GM21423 (cell line): ENCODE results near the gene TRIB2.

ENCODE experiments used
- ATAC-seq: cut with Tn5 transposase; IDR thresholded peaks from one replicate; pipeline ENCODE4 v1.9.1; 2021; ENCODE audit warnings: mild to moderate bottlenecking, moderate library complexity; ENCODE audit not compliant: unreplicated experiment

The TRIB2 gene

DNA sequence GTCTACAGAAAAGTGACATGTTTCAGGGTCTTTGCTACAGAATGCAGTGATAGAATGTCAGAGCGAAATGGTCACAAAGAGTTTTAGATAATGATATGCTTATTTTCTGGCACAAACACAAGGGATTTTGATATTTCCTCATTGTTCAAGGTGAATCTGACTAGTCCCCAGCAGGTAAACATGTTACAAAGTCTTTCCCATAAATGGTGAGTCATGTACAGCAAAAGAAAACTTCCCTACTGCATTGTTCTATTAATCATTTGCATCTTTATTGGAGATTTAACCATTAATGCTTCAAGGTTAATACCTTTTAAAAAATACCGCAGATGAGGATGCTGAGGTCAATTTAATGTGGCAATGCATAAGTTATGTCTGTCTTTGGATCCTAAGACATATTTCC lies 19.1 kb upstream of the TRIB2 start:
- ATAC-seq: no peak

DNA sequence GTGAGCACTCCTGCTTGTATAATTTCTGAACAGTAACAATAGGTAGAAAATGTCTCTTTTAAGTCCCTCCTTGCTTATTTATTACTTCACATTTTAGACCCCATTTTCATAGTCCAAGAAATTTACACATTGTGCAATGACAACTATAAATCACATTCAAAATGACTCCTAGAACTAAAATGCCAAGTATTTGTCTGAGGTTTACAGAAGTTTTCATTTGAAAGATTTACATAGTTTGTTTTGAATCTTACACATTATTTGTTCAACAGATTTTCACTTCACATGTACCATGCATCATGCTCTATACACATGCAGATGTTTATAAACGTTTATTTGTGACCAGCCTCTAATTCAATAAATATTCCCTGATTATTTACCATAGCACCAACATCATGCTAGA lies 15.7 kb upstream of the TRIB2 start:
- no peak for ATAC-seq

DNA sequence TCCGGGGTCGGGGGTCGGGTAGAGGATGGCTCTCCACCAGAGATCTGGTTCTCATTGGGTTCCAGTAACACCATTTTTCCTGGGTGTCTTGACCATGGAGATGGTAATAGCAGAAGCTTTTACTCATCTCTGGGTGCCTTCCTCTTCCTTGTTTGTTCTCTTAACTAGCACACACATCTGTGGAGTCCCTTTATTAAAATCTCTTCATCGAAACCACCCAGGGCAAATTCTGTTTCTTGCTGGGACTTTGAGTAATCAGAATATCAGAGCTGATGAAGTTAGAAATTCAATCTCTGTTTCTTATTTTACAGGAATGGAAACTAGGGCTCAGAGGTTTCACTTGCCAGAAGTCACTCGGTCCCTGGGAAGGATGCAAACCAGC lies 15.0 kb upstream of the TRIB2 start:
- no peak for ATAC-seq

DNA sequence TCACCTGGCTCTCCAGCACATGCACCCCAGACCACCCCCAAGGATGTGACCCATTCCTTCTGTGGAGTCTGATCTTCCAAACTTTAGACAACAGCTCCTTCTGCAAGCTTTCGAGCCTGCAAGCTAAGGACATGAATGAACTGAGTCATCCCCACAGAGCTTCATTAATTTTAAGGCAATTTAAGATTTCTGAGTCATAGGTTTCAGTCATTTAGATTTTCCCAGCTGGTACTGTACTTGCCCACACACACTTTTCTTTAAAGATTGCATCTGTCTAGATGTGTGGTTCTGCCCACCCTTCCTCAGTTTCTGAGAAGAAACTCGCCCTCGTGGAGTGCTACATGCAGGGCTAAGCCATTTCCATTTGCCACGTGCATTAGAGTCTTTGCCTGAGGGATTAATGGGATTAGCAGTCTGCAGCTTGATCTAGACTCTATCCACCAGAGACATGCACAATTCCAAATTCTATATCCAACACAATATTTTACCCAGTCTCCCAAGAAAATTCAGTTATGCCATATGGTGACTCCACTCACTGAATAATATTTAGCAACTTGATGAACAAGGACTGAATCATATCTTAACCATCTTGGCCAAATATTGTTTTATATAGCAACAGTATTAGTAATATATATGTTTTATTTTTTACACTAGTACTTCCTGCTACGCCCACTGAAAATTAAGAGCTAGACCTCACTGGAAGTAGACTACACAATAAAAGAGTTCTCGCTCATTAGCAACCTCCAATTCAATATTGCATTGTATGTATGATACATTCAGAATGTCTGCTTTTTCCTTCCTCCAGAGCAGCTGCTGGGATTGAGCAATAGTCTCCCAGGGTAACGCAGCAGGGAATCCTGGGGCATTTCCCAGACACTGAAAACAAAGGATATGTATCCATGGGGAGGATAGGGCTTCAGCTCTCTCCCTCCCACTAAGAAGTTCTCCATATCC lies 14.3 kb upstream of the TRIB2 start:
- ATAC-seq: no peak

DNA sequence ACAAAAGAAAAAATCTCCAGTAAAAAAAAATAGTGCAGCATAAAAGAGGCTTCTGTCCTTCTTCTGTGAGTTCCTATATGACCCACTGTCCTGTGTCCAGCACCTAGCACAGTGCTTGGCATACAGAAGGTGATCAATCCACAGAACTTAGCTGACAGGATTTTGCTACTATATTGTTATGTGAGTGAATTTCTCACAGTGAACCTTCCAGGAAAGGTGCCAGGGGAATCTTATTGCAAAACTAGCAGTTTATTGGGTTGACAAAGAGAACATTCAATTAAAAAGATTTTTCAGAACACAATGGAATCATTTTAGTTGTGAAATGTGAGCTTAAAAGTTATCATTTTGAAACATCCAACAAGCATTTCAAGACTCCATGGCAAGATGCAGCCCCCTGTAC lies 12.4 kb upstream of the TRIB2 start:
- no peak for ATAC-seq

DNA sequence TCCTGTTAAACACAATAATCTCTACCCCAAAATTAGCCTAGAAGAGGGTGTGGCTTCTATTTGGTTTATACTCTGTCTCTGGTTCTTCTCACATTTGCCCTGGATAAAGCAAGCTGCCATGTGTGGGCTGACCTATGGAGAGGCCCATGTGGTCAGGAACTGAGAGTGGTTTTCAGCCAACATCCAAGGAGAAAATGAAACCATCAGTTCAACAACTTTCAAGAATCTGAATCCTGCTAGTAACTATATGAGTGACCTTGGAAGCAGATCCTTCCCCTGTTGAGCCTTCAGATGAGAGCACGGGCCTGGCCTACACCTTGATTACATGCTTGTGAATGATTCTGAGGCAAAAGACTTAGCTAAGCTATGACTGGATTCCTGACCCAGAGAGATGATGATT lies 11.5 kb upstream of the TRIB2 start:
- ATAC-seq: no peak

DNA sequence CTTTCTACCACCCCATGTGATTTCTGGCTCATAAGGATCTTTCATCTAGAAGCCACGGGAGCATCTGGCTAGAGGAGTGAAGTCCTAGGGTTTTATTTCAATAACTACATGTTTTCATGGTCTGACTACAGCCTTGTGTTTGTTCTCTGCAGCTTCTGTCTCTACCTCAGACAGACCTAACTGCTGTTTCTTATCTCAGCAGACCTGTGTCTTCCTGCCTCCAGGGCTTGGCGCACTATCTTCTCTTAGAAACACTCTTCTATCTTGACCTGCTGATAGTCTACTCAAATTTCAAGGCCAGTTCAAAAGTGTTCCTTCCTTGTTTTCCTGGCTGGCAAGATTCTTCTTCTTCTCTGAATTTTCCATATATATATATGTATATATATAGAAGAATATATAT lies 11.0 kb upstream of the TRIB2 start:
- ATAC-seq: no peak

DNA sequence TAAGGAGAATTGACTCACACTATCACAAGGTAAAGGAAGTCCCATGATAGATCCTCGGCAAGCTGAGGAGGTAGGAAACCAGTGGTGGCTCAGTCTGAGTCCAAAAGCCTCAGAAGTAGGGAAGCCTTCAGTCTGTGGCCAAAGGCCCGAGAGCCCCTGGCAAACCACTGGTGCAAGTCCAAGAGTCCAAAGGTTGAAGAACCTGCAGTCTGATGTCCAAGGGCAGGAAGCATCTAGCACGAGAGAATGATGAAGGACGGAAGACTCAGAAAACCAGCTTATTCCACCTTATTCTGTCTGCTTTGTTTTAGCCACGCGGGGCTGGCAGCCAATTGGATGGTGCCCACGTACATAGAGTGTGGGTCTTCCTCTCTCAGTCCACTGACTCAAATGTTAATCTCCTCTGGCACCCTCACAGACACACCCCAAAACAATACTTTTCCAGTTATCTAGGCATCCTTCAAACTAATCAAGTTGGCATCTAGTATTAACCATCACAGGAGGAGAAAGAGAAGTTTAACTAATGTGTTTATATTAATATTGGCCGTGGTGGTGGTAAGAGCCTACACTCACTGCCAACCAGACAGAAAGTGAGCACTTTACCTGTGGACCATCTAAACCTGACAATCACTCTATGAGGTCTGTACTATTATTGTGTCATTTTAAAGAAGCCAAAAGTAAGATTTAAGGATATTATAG lies 8.1 kb upstream of the TRIB2 start:
- no peak for ATAC-seq

DNA sequence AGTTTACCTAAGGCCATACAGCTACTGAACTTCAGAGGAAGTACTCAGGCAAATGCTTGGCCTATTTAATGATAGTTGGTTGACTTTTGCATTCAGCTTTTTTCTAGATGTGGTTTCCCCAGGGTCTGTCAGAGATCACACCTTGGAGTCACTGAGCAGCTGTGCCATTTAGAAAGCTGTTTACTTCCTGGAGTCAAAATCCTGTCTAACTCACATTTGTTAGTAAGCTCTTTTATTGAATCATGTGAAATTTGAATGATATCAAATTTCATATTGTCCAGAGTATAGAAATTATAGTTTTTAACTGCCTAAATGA lies 7.6 kb upstream of the TRIB2 start:
- no peak for ATAC-seq

DNA sequence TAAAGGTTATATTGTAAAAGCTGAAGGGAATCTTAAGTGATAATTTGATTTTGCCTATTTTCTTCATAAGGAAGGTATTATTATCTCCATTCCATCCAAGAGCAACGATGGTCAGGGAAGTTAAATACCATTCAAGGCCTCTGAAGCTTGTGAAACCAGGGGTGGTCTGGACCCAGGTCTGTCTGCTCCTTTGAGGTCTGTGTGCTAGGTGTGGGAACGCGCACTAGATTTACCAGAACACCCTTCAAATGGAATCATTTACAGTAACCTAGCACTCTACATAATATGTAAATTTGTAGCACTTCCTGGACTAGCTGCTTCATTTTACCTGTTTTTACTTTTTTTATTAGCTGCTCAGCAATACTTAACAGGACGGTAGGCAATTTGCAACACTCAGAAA lies 6.4 kb upstream of the TRIB2 start:
- no peak for ATAC-seq

DNA sequence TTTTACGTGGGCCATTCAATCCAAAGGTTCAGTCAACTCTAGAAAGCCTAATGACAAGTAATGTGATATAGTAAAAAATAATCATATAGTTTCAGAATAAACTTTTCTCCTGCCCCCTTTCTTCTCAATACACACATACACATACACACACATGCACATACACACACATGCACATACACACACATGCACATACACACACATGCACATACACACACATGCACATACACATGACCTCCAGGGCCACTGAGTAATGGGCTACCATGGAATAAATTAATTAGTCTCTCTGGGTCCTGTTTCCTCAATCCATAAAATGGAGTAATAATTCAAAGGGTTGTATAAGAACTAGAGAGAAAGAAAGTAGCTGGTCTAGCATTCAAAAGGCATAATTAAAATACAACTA lies 5.4 kb upstream of the TRIB2 start:
- ATAC-seq: no peak

DNA sequence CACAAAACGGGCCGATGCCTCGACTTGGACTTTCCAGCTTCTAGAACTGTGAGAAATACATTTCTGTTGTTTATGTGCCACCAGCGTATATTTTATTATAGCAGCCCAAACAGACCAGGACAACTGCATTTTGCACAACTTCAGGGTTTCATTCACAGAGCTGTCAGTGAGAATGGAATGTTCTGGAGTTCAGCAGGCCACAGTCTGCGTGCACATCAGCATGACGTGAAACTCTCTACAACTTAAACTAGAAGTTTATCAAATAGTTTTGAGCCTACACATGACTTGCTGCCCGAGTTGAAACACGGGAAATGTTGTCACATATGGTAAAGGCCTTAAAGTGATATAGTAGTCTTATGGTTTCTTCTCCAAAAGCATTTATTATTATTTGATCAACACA lies 3.9 kb upstream of the TRIB2 start:
- no peak for ATAC-seq

DNA sequence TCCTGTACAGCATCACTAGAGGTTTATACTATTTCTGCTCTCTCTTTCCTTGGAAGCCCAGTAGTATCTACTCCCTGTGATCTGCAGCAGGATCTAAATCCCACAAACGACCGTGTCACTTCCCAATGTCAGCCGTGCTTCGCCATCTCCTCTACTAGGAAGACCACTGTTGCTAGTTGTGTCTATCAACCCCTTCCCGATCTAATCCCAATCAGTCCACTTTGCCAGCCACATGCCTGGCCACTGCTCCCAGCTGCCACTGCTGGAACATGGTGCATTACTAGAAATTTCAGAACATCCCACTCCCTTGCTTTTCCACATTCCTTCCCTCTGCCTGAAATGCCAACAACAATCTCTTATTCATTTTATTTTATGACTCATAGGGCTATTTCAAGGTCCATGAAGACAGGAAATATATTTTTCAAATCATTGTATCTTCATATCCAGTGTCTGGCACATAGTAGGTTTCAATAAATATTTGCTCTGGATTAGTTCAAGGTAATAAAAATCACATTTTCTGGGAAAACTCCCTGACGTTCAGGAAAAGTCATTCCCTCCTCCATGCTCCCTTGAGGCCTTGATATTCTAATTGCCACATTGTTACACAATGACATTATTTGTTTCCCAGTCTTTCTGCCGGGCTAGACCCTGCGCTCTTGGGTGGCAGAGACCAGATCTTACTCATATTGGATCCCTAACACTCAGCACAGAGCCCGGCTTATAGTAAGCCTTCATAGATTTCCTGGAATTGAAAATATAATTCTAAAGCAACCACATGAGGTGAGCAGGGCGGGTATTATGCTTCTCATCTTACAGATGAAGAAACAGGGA lies 2.1 kb upstream of the TRIB2 start:
- ATAC-seq: no peak

DNA sequence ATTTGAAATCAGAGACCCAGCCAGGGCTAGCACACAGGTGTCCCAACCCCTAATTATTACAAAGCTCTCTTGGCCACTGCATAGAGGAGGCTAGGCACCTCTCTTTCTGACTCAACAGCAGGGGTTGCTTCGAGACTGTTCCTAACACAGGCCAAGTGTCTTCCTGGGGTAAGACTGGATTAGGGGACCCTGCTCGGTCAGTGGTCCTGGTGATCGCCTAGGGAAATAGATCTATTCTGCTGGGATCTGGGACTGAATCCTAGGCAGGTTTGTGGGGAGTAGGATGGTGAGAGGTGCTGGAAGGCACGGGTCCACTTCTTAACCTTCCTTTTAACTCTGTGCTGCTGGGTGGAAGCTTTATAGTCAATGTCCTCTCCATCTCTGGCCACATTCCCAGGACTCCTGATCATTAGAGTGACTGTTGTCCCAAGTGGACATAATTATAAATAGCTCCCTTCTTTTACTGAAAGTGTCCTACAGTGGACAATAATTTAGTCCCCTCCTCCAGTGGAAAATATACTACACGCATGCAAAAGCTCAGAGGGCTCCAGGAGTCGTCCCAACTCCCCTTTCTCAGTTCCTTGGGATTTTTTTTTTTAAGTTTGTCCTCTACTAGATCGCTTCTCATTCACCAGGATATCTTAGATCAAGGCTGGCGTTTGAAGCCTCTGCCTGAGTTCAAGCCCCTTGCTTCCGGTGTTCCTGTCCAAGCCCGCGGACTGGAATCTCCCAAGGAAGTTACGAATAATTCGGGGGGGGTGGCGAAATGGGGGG lies 1.3 kb upstream of the TRIB2 start:
- ATAC-seq: no peak

DNA sequence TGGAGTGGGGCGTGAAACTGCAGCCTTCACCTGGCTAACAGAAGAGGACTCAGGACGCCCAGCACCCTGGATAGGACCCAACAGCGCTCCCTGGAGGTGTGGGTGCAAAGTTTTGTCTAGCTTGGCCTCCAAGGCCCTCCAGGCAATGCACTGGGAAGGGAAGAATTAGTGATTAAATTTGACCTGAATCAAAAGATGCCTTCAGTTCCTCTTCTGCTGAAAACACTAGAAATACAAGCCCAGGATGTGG lies 779 bp upstream of the TRIB2 start:
- ATAC-seq: no peak

DNA sequence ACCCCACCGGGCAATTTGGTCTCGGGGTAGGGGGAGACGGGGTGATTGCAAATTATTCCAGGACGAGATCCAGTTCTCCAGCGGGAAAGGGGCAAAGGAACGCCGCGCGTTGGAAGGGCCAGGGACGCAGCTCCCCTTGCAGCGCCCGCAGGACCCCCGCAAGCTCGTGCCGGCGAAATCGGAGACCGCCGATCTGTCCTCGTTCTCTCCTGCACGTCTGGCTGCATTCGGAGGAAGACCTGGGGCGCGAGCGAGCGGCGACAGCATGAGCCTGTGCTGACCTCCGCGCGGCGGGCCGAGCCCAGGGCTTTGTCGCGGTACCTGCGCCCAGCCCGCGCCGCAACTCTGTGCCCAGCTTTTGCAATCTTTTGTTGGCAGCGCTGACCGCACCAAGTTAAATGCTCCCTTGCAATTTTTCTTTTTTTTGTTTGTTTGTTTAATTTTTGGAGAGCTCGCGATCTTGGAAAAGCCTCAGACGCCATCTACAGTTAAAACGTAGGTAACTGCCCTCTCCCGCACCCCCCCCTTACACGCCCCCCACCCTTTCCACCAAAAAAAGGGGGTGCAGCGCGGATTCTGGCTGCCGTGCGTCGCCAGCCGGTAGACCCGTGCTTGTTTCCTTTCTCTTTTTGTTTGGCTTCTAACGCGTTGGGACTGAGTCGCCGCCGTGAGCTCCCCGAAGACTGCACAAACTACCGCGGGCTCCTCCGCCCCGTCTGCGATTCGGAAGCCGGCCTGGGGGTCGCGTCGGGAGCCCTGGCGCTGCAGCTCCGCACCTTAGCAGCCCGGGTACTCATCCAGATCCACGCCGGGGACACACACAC lies 667 bp downstream of the TRIB2 start:
- no peak for ATAC-seq

DNA sequence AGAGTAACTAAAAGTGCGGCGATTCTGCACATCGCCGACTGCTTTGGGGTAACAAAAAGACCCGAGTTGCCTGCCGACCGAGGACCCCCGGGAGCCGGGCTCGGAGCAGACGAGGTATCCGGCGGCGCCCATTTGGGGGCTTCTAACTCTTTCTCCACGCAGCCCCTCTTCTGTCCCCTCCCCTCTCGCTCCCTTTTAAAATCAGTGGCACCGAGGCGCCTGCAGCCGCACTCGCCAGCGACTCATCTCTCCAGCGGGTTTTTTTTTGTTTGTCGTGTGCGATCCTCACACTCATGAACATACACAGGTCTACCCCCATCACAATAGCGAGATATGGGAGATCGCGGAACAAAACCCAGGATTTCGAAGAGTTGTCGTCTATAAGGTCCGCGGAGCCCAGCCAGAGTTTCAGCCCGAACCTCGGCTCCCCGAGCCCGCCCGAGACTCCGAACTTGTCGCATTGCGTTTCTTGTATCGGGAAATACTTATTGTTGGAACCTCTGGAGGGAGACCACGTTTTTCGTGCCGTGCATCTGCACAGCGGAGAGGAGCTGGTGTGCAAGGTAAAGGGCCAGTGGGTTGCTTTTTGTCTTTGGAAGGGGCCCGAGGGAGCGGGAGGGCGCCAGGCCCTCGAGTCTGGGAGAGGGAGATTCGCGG lies 1.4 kb downstream of the TRIB2 start:
- no peak for ATAC-seq

DNA sequence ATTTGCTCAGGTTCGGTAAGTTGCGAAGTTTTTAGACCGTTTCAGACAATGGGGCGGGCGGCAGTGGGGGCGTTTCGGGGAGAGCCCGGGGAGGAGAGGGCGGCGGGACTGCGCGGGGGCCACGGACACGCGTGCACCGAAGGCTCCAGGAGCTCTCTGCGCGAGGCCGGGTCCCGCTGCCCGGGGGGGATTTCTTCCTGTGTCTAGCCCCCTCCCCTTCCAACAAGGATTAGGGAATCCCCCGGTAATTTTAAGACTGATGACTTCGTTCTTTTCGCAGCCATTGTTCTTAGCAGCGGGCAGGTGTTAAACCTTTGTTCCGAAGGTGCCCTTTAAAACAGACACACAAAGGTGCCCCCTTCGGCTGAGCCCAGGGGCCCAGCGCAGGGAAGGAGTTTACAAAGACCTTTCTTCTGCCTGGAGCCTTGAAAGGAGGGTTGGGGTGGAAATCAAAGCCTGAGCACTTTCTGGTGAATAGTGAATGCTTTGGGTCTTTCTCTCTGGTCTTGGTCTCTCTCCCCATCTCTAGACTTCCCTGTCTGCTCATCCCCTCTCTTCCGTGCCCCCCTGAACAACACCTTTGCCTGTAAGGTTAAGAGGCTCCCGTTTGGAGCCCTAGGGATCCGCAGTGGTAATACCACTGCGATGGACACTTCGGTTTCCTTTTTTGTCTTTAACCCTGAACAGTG lies 2.1 kb downstream of the TRIB2 start:
- no peak for ATAC-seq
